ENCODE measurements around the gene MICAL2. TPM values are rescaled to one million over a fixed set of nuclear protein-coding genes. Genes with fewer than 3 reads are reported as not detected.

MICAL2 gene
- total RNA-seq, 1 experiment from 2014 or later = 37.4 TPM

DNA sequence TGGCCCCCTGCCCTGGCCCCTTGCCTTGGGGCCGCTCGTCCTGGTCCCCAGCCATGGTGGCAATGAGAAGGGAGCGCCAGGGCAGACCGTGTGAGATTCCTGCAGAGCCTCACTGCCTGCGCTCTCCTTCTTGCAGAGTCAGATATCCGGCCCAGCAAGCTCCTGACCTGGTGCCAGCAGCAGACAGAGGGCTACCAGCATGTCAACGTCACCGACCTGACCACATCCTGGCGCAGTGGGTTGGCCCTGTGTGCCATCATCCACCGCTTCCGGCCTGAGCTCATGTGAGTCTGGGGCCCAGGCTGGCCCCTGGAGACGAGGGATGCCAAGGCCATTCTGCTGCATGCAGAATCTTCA is 114.1 kb downstream of the MICAL2 start:
- no peaks in the 10 kb centered on the region for H4K20me1 ChIP-seq (ENCODE audit: insufficient read depth)
- RAD21 ChIA-PET (ENCODE audit: low non-redundant PET in 1 of 2, low total read pairs in 2 of 2, uncharacterized antibody in 2 of 2, unreplicated experiment in 2 of 2) = no interaction called here
- no peaks in the 10 kb centered on the region for H3K79me2 ChIP-seq (ENCODE audit: insufficient read depth, low read length)
- TF ChIP-seq, protein P1, sequence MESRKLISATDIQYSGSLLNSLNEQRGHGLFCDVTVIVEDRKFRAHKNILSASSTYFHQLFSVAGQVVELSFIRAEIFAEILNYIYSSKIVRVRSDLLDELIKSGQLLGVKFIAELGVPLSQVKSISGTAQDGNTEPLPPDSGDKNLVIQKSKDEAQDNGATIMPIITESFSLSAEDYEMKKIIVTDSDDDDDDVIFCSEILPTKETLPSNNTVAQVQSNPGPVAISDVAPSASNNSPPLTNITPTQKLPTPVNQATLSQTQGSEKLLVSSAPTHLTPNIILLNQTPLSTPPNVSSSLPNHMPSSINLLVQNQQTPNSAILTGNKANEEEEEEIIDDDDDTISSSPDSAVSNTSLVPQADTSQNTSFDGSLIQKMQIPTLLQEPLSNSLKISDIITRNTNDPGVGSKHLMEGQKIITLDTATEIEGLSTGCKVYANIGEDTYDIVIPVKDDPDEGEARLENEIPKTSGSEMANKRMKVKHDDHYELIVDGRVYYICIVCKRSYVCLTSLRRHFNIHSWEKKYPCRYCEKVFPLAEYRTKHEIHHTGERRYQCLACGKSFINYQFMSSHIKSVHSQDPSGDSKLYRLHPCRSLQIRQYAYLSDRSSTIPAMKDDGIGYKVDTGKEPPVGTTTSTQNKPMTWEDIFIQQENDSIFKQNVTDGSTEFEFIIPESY (IDR thresholded peaks at IDR 0.05; ENCODE audit: extremely low read depth, insufficient replicate concordance, low read length) = no peak
- TF ChIP-seq EGR1 (IDR thresholded peaks at IDR 0.05; ENCODE audit: low read depth) = no peak
- TF ChIP-seq, protein P2, sequence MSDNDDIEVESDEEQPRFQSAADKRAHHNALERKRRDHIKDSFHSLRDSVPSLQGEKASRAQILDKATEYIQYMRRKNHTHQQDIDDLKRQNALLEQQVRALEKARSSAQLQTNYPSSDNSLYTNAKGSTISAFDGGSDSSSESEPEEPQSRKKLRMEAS (IDR thresholded peaks at IDR 0.05) = no peak
- no peak for TF ChIP-seq YY1 (IDR thresholded peaks at IDR 0.05; ENCODE audit: extremely low read depth, insufficient replicate concordance, low read depth, low read length)
- no peak for TF ChIP-seq JUND (IDR thresholded peaks at IDR 0.05)
- TF ChIP-seq POLR2AphosphoS5 (IDR thresholded peaks at IDR 0.05; ENCODE audit: low read depth, low read length) = no peak
- TF ChIP-seq EZH2phosphoT487 (IDR thresholded peaks at IDR 0.05; ENCODE audit: borderline replicate concordance) = no peak
- TF ChIP-seq SRF (IDR thresholded peaks at IDR 0.05; ENCODE audit: low read depth) = no peak
- TF ChIP-seq CEBPB (IDR thresholded peaks at IDR 0.05; ENCODE audit: low read depth) = no peak
- TF ChIP-seq POLR2A (IDR thresholded peaks at IDR 0.05; ENCODE audit: borderline replicate concordance, extremely low read depth, insufficient read depth, insufficient read length) = no peak
- TF ChIP-seq ZFX (IDR thresholded peaks at IDR 0.05) = no peak
- TF ChIP-seq, protein P3, sequence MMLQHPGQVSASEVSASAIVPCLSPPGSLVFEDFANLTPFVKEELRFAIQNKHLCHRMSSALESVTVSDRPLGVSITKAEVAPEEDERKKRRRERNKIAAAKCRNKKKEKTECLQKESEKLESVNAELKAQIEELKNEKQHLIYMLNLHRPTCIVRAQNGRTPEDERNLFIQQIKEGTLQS (IDR thresholded peaks at IDR 0.05) = no peak
- TF ChIP-seq, protein P4, sequence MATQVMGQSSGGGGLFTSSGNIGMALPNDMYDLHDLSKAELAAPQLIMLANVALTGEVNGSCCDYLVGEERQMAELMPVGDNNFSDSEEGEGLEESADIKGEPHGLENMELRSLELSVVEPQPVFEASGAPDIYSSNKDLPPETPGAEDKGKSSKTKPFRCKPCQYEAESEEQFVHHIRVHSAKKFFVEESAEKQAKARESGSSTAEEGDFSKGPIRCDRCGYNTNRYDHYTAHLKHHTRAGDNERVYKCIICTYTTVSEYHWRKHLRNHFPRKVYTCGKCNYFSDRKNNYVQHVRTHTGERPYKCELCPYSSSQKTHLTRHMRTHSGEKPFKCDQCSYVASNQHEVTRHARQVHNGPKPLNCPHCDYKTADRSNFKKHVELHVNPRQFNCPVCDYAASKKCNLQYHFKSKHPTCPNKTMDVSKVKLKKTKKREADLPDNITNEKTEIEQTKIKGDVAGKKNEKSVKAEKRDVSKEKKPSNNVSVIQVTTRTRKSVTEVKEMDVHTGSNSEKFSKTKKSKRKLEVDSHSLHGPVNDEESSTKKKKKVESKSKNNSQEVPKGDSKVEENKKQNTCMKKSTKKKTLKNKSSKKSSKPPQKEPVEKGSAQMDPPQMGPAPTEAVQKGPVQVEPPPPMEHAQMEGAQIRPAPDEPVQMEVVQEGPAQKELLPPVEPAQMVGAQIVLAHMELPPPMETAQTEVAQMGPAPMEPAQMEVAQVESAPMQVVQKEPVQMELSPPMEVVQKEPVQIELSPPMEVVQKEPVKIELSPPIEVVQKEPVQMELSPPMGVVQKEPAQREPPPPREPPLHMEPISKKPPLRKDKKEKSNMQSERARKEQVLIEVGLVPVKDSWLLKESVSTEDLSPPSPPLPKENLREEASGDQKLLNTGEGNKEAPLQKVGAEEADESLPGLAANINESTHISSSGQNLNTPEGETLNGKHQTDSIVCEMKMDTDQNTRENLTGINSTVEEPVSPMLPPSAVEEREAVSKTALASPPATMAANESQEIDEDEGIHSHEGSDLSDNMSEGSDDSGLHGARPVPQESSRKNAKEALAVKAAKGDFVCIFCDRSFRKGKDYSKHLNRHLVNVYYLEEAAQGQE (IDR thresholded peaks at IDR 0.05; ENCODE audit: low read depth) = no peak
- TF ChIP-seq ELF1 (IDR thresholded peaks at IDR 0.05; ENCODE audit: borderline replicate concordance, low read depth) = no peak
- no peak for TF ChIP-seq RAD21 (IDR thresholded peaks at IDR 0.05; ENCODE audit: low read depth)
- BruUV-seq (replicated peaks) = no TSS peak
- H3K4me1 ChIP-seq (ENCODE audit: control insufficient read depth in 1 of 2, insufficient read depth in 2 of 2, low read length in 2 of 2) = no peaks in the 10 kb centered on the region; a peak in 1 of 4 replicates
- peaks cover 0 to 10% of the 10 kb centered on the region in 2 experiments; a peak in 2 of 4 replicates for H3K36me3 ChIP-seq (ENCODE audit: control insufficient read depth in 1 of 2, insufficient read depth in 2 of 2, low read length in 2 of 2)
- H3K27me3 ChIP-seq (ENCODE audit: insufficient read depth, low read length) = no peaks in the 10 kb centered on the region
- H2AFZ ChIP-seq (ENCODE audit: low read depth, low read length, poor library complexity, severe bottlenecking) = no peak overlapping the region
- H3K9me2 ChIP-seq (ENCODE audit: insufficient read depth) = no peaks in the 10 kb centered on the region
- DNase-seq (ENCODE audit: low read depth, low spot score) (no peak), ATAC-seq (no peak)
- no peak overlapping the region for H3K27ac ChIP-seq (ENCODE audit: low read depth, low read length)
- no peak overlapping the region for H3K4me2 ChIP-seq (ENCODE audit: low read length)
- POLR2A ChIA-PET = no interaction called here
- H3K9me3 ChIP-seq (ENCODE audit: control insufficient read depth in 1 of 2, insufficient read depth in 1 of 2, low read depth in 1 of 2, low read length in 2 of 2) = no peaks in the 10 kb centered on the region
- H3K4me3 ChIP-seq (replicated peaks in 1 of 2; ENCODE audit: low read depth in 1 of 2, low read length in 2 of 2) = no peak overlapping the region
- H3K9ac ChIP-seq (ENCODE audit: low read length) = no peak overlapping the region
- intact Hi-C loops (cut with micrococcal nuclease) = no loop called here
- CTCF ChIA-PET = no interaction called here

Data from HCT116 (cell line).